Measurements from ENCODE around the gene FZD7. TPM values are rescaled to one million over a fixed set of nuclear protein-coding genes. Genes with fewer than 3 reads are reported as not detected.

The FZD7 gene
- total RNA-seq, 1 donor from 2014 or later: 79.4 TPM

GRCh38 chr2:202079310-202079709 lies 45.7 kb downstream of the FZD7 start:
- Mint-ChIP-seq H3K4me3 (no peak overlapping the region), H3K36me3 (no peaks in the 10 kb centered on the region), H3K27me3 (ENCODE audit: insufficient read depth, low read depth) (peaks cover 2% of the 10 kb centered on the region), H3K9me3 (peaks cover 7% of the 10 kb centered on the region), H3K4me1 (peaks cover 13% of the 10 kb centered on the region), H3K27ac (no peak overlapping the region)
- Histone ChIP-seq H3K9me3 (ENCODE audit: low read depth) (no peaks in the 10 kb centered on the region), H3K79me2 (ENCODE audit: low read depth) (no peaks in the 10 kb centered on the region), H3K27ac (no peak overlapping the region), H3K4me1 (peaks cover 6% of the 10 kb centered on the region), H3K27me3 (no peaks in the 10 kb centered on the region), H3F3A (ENCODE audit: low read depth) (peaks cover 9% of the 10 kb centered on the region), H3K36me3 (no peaks in the 10 kb centered on the region), H3K4me3 (no peak overlapping the region), H4K20me1 (ENCODE audit: low read depth) (no peaks in the 10 kb centered on the region), H3K9ac (no peak overlapping the region), H2AFZ (replicated peaks) (no peak overlapping the region), H3K4me2 (no peak overlapping the region)
- no peak for DNase-seq (ENCODE audit: low spot score)
- TF ChIP-seq EZH2 (IDR thresholded peaks at IDR 0.05) (no peak), EZH2phosphoT487 (IDR thresholded peaks at IDR 0.05) (no peak)
- TF ChIP-seq, protein P1, sequence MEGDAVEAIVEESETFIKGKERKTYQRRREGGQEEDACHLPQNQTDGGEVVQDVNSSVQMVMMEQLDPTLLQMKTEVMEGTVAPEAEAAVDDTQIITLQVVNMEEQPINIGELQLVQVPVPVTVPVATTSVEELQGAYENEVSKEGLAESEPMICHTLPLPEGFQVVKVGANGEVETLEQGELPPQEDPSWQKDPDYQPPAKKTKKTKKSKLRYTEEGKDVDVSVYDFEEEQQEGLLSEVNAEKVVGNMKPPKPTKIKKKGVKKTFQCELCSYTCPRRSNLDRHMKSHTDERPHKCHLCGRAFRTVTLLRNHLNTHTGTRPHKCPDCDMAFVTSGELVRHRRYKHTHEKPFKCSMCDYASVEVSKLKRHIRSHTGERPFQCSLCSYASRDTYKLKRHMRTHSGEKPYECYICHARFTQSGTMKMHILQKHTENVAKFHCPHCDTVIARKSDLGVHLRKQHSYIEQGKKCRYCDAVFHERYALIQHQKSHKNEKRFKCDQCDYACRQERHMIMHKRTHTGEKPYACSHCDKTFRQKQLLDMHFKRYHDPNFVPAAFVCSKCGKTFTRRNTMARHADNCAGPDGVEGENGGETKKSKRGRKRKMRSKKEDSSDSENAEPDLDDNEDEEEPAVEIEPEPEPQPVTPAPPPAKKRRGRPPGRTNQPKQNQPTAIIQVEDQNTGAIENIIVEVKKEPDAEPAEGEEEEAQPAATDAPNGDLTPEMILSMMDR (IDR thresholded peaks at IDR 0.05): no peak

DNA sequence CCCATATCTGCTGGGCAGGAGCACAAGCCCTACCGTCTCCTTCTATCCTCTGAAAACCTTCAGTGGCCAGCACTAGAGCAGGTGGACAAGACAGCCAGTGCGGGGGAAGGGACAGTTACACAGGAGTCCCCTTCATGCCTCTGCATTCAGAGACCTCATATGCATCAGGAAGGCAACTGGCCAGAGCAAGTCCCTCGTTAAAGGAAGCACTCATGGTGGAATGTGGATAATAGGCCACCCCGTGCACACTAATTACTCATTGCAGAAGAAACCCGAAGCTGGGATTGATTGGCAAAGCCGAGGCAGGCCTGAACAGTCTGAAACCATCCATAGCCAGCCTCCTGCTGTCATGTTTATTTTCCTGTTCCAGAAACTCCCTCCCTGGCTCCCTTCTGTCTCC lies 50.6 kb downstream of the FZD7 start:
- Histone ChIP-seq H3K27me3 (no peaks in the 10 kb centered on the region), H3F3A (ENCODE audit: low read depth) (peaks cover 17% of the 10 kb centered on the region), H3K9ac (no peak overlapping the region), H3K79me2 (ENCODE audit: low read depth) (no peaks in the 10 kb centered on the region), H3K9me3 (ENCODE audit: low read depth) (no peaks in the 10 kb centered on the region), H3K4me2 (peak overlapping the region; percentile 59), H3K27ac (peak overlapping the region; percentile 8), H3K4me3 (no peak overlapping the region), H2AFZ (replicated peaks) (peak overlapping the region; percentile 48), H3K4me1 (peaks cover 23% of the 10 kb centered on the region), H4K20me1 (ENCODE audit: low read depth) (no peaks in the 10 kb centered on the region), H3K36me3 (no peaks in the 10 kb centered on the region)
- Mint-ChIP-seq H3K36me3 (no peaks in the 10 kb centered on the region), H3K27me3 (ENCODE audit: insufficient read depth, low read depth) (peaks cover 4% of the 10 kb centered on the region), H3K4me1 (peaks cover 19% of the 10 kb centered on the region), H3K4me3 (no peak overlapping the region), H3K9me3 (peaks cover 7% of the 10 kb centered on the region), H3K27ac (peak overlapping the region; percentile 53)
- peak; percentile 67 for DNase-seq (ENCODE audit: low spot score)
- TF ChIP-seq, protein P1 (IDR thresholded peaks at IDR 0.05): no peak
- TF ChIP-seq EZH2phosphoT487 (IDR thresholded peaks at IDR 0.05) (no peak), EZH2 (IDR thresholded peaks at IDR 0.05) (no peak)

Other genes with a start within 250 kb of the FZD7 start
- gene CDK15, start 227.3 kb upstream of the FZD7 start, total RNA-seq (ENCODE audit: low replicate concordance): 0.21 TPM in 1 of 2 replicates, not detected in the other
- not detected in 2 replicates for gene KIAA2012, start 39.4 kb downstream of the FZD7 start, total RNA-seq (ENCODE audit: low replicate concordance)
- 217 and 409 TPM in 2 replicates for gene SUMO1, start 204.7 kb downstream of the FZD7 start, total RNA-seq (ENCODE audit: low replicate concordance)
- gene NOP58, start 231.9 kb downstream of the FZD7 start, total RNA-seq (ENCODE audit: low replicate concordance): 99.4 and 112 TPM in 2 replicates

Measured in neural progenitor cell (in vitro differentiated cells).